WTC11 (cell line): ENCODE results near the gene S100PBP.

Experiments used
- IRF2 ChIP-seq: sonication (generic); formaldehyde crosslinking; IDR thresholded peaks from 2 replicates; pipeline ENCODE4 v1.8.0; 2022; ENCODE audit warnings: low read depth, missing genetic modification reagents, borderline replicate concordance
- JUN ChIP-seq: sonication (generic); formaldehyde crosslinking; IDR thresholded peaks from 2 replicates; pipeline ENCODE4 v1.8.0; 2023; ENCODE audit warnings: mild to moderate bottlenecking, missing genetic modification reagents
- KAT7 ChIP-seq: sonication (generic); formaldehyde crosslinking; IDR thresholded peaks from 2 replicates; pipeline ENCODE4 v1.8.1; 2023; ENCODE audit warnings: missing genetic modification reagents, mild to moderate bottlenecking, borderline replicate concordance
- NFE2L1 ChIP-seq: sonication (generic); formaldehyde crosslinking; IDR thresholded peaks from 2 replicates; pipeline ENCODE4 v1.8.1; 2023; ENCODE audit warnings: missing genetic modification reagents
- OVOL2 ChIP-seq: fragments of 250-450 bp; sonication (Bioruptor Pico); IDR thresholded peaks from 2 replicates; pipeline ENCODE4 v1.9.0; 2021; ENCODE audit warnings: mild to moderate bottlenecking, borderline replicate concordance
- TEAD4 ChIP-seq: sonication (generic); formaldehyde crosslinking; IDR thresholded peaks from 2 replicates; pipeline ENCODE4 v1.8.0; 2022; ENCODE audit warnings: mild to moderate bottlenecking, missing genetic modification reagents
- ZNF416 ChIP-seq: fragments of 250-450 bp; sonication (Bioruptor Pico); IDR thresholded peaks from 2 replicates; pipeline ENCODE4 v1.9.0; 2021; ENCODE audit warnings: mild to moderate bottlenecking, inconsistent platforms
- ZNF423 ChIP-seq: fragments of 250-450 bp; sonication (Bioruptor Pico); IDR thresholded peaks from 2 replicates; pipeline ENCODE4 v2.1.2; 2022; ENCODE audit warnings: mild to moderate bottlenecking, moderate library complexity
- TF ChIP-seq, protein P1 (sequence below): sonication (generic); formaldehyde crosslinking; IDR thresholded peaks from 2 replicates; pipeline ENCODE4 v1.8.0; 2022; ENCODE audit warnings: mild to moderate bottlenecking, missing genetic modification reagents
- TF ChIP-seq, protein P2 (sequence below): sonication (generic); formaldehyde crosslinking; IDR thresholded peaks from 2 replicates; pipeline ENCODE4 v1.8.0; 2022; ENCODE audit warnings: mild to moderate bottlenecking, missing genetic modification reagents
- TF ChIP-seq, protein P3 (sequence below): fragments of 200-600 bp; IDR thresholded peaks from 2 replicates; pipeline ENCODE4 v1.8.0; 2022; ENCODE audit warnings: antibody characterized with exemption
- TF ChIP-seq, protein P4 (sequence below): sonication (generic); formaldehyde crosslinking; IDR thresholded peaks from 2 replicates; pipeline ENCODE4 v1.8.0; 2023; ENCODE audit warnings: missing genetic modification reagents
- TF ChIP-seq, protein P5 (sequence below): sonication (generic); formaldehyde crosslinking; IDR thresholded peaks from 2 replicates; pipeline ENCODE4 v1.8.1; 2023; ENCODE audit warnings: mild to moderate bottlenecking, missing genetic modification reagents

DNA sequence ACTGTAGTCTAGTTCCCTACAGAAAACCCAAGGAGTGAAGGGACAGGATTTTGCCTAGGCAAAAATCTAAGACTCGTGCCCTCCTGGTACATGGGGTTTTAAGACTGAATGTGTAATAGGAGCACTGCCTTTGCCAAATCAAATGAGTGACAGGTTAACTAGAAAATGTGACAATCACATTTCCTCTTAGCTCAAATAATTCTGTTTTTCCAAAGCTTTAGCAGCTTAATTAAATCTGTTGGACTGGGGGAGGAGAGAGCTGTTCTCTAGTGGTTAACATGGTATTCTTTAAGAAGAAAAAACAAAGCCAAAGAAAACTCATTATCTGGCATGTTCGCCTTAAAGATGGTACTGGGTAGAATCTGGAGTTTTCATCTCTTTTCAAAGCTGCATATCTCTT is 40.7 kb downstream of the S100PBP start:
- TF ChIP-seq, protein P1, sequence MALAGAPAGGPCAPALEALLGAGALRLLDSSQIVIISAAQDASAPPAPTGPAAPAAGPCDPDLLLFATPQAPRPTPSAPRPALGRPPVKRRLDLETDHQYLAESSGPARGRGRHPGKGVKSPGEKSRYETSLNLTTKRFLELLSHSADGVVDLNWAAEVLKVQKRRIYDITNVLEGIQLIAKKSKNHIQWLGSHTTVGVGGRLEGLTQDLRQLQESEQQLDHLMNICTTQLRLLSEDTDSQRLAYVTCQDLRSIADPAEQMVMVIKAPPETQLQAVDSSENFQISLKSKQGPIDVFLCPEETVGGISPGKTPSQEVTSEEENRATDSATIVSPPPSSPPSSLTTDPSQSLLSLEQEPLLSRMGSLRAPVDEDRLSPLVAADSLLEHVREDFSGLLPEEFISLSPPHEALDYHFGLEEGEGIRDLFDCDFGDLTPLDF (CRISPR knock-in tag) = no peak
- TF ChIP-seq KAT7 (no peak), TEAD4 (CRISPR knock-in tag) (no peak), IRF2 (no peak), JUN (CRISPR knock-in tag) (no peak), ZNF416 (no peak), OVOL2 (no peak), NFE2L1 (CRISPR knock-in tag) (no peak), ZNF423 (CRISPR knock-in tag) (no peak)
- TF ChIP-seq, protein P2, sequence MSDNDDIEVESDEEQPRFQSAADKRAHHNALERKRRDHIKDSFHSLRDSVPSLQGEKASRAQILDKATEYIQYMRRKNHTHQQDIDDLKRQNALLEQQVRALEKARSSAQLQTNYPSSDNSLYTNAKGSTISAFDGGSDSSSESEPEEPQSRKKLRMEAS (CRISPR knock-in tag) = no peak
- TF ChIP-seq, protein P3, sequence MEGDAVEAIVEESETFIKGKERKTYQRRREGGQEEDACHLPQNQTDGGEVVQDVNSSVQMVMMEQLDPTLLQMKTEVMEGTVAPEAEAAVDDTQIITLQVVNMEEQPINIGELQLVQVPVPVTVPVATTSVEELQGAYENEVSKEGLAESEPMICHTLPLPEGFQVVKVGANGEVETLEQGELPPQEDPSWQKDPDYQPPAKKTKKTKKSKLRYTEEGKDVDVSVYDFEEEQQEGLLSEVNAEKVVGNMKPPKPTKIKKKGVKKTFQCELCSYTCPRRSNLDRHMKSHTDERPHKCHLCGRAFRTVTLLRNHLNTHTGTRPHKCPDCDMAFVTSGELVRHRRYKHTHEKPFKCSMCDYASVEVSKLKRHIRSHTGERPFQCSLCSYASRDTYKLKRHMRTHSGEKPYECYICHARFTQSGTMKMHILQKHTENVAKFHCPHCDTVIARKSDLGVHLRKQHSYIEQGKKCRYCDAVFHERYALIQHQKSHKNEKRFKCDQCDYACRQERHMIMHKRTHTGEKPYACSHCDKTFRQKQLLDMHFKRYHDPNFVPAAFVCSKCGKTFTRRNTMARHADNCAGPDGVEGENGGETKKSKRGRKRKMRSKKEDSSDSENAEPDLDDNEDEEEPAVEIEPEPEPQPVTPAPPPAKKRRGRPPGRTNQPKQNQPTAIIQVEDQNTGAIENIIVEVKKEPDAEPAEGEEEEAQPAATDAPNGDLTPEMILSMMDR = no peak
- TF ChIP-seq, protein P4, sequence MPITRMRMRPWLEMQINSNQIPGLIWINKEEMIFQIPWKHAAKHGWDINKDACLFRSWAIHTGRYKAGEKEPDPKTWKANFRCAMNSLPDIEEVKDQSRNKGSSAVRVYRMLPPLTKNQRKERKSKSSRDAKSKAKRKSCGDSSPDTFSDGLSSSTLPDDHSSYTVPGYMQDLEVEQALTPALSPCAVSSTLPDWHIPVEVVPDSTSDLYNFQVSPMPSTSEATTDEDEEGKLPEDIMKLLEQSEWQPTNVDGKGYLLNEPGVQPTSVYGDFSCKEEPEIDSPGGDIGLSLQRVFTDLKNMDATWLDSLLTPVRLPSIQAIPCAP = no peak
- TF ChIP-seq, protein P5, sequence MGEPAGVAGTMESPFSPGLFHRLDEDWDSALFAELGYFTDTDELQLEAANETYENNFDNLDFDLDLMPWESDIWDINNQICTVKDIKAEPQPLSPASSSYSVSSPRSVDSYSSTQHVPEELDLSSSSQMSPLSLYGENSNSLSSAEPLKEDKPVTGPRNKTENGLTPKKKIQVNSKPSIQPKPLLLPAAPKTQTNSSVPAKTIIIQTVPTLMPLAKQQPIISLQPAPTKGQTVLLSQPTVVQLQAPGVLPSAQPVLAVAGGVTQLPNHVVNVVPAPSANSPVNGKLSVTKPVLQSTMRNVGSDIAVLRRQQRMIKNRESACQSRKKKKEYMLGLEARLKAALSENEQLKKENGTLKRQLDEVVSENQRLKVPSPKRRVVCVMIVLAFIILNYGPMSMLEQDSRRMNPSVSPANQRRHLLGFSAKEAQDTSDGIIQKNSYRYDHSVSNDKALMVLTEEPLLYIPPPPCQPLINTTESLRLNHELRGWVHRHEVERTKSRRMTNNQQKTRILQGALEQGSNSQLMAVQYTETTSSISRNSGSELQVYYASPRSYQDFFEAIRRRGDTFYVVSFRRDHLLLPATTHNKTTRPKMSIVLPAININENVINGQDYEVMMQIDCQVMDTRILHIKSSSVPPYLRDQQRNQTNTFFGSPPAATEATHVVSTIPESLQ = no peak
